Measurements from ENCODE around the gene SPINK6.

Gene SPINK6, protein sequence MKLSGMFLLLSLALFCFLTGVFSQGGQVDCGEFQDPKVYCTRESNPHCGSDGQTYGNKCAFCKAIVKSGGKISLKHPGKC

GRCh38 chr5:148202531-148203203 is at the start of gene SPINK6:
SPINK6 (plus strand) TSS chr5:148203042; CDS start chr5:148203097, 55 bp downstream.
- ATAC-seq, result no peak

- ATAC-seq, result no peak
Observed at GRCh38 chr5:148156609-148157008, 46.2 kb upstream of the SPINK6 start.

- no peak for ATAC-seq
Observed at GRCh38 chr5:148162038-148162437, 40.8 kb upstream of the SPINK6 start.

DNA sequence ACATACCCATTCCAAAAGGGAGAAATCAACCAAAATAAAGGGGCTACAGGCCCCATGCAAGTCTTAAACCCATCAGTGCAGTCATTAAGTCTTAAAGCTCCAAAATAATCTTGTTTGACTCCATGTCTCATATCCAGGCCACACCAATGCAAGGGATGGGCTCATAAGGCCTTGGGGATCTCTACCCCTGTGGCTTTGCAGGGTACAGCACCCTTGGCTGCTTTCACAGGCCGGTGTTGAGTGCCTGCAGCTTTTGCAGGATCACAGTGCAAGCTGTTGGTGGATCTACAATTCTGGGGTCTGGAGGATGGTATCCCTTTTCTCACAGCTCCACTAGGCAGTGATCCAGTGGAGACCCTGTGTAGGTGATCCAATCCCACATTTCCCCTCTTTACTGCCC is 39.5 kb upstream of the SPINK6 start:
- ATAC-seq, result no peak

- no peak for ATAC-seq
Observed at GRCh38 chr5:148166550-148167283, 36.1 kb upstream of the SPINK6 start.

GRCh38 chr5:148168246-148168645 is 34.6 kb upstream of the SPINK6 start, which contains the start of gene SPINK14:
SPINK14 (plus strand) TSS chr5:148168546; CDS start chr5:148169733, 1,187 bp downstream.
- no peak for ATAC-seq

DNA sequence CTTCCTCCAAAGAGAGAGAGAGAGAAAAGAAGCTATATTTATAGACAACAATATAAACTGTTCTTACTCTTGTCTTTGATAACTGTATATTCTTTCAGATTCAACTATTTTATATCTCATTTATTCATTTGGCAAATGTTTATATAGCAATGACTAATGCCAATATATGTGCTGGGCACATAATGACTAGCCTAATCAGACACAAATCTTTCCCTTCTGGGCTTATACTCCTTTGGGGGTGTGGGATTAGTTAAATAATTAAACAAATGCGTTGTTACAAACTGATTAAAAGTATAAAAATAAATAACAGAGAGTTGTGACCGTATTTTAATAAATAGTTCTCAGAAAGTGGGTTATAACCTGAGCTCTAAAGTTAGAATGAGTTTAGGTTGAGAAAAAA is 30.5 kb upstream of the SPINK6 start:
- ATAC-seq, result no peak

DNA sequence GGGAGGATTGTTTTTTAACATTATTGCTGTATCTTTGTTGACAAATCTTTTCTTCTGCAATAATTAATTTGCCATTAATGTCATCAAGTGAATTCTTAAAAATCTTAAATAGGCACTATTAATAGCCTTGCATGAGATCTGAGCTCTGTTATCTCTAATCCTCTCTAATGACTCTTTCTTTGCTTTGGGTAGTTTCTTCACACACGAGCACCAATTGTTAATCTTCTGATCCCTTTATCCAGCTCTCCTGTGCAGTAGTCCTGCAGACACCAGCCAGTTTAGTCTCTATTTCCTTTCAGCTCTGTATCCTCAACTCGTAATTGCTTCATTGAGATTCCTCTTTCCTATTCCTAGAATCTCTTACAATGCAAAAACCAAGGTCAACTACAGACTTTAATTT is 26.4 kb upstream of the SPINK6 start:
- ATAC-seq, result no peak

GRCh38 chr5:148177207-148177606 is 25.6 kb upstream of the SPINK6 start:
- ATAC-seq, result no peak

GRCh38 chr5:148179234-148179824 is 23.5 kb upstream of the SPINK6 start:
- peak in 1 of 2 donors; percentile 36 for ATAC-seq

- ATAC-seq, result peak; percentile 84 to 91
Observed at GRCh38 chr5:148186248-148187003, 16.4 kb upstream of the SPINK6 start.

GRCh38 chr5:148191010-148191409 is 11.8 kb upstream of the SPINK6 start:
- ATAC-seq, result no peak

- no peak for ATAC-seq
Observed at GRCh38 chr5:148193202-148193601, 9.6 kb upstream of the SPINK6 start.

- no peak for ATAC-seq
Observed at GRCh38 chr5:148201151-148201550, 1.7 kb upstream of the SPINK6 start.

GRCh38 chr5:148205044-148205806 is 2.4 kb downstream of the SPINK6 start:
- ATAC-seq, result no peak

- ATAC-seq, result no peak
Observed at GRCh38 chr5:148205865-148206264, 3.0 kb downstream of the SPINK6 start.

GRCh38 chr5:148206620-148207019 is 3.8 kb downstream of the SPINK6 start:
- ATAC-seq, result no peak

DNA sequence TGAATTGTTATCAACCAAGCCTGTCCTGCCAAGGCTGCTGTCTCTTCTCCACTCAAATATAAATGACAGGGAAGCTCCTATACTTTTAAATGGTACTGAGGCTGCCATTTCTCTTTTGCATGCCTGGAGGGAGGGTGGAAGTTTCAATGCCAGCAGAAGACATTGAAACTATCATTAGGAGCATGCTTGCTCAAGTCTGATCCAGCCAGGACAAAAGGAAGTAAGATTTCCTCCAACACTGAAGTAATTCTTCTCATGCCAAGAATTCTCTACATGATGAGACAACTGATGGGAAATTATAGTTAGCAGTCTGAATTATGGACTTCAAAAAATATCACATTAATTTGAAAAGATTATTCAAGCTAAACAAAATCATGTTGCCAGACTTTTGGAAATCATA is 5.4 kb downstream of the SPINK6 start:
- no peak for ATAC-seq

DNA sequence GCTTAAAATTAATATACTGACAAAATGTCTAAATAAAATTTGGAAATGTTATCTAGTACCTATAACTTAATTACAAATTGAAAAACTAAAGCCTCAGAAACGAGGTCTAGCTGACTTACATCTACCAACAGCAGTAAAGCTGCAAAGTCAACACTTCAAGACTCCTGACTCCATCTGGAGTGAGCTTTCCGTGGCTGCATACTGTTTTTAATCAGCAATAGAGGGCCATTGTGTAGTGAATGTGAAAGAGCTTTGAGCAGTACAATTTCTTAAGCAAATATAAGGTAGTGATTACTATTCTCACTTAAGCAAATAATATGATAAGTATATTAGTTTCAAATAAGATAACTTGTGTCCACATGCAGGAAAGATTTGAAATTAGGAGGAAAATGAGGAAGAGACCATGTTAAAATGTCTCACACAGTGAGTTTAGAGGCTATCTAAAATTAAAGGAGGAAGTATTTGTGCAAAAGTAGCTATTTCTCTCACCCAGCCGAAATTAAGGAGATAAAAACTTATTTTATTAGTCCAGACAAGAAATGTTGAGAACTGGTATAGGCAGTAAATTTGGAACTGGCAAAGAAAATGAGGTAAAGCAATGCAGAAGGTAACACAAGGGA is 6.4 kb downstream of the SPINK6 start:
- no peak for ATAC-seq

- no peak for ATAC-seq
Observed at GRCh38 chr5:148214665-148215185, 11.9 kb downstream of the SPINK6 start.

- no peak for ATAC-seq
Observed at GRCh38 chr5:148221508-148221907, 18.7 kb downstream of the SPINK6 start.
